Kidney (tissue), 14 donors: ENCODE measurements around the gene PTBP1. TPM values are rescaled to one million over a fixed set of nuclear protein-coding genes. Genes with fewer than 3 reads are reported as not detected.

ENCODE experiments used
- DNase-seq, 5 donors: peaks; one replicate each; pipeline ENCODE4 v3.0.0-alpha.2; 2013 to 2020
- FAIRE-seq: peaks from 2 replicates; lab custom pipeline; 2012; peaks lifted over from hg19 to GRCh38; lab: Jason Lieb, UNC
- H3K27ac ChIP-seq, 2 donors: one replicate each; pipeline ENCODE4 v1.7.0; 2013; ENCODE audit warnings: low read depth in 2 of 2, low read length in 2 of 2, inconsistent platforms in 1 of 2
- H3K27me3 ChIP-seq: one replicate; pipeline ENCODE4 v1.7.1; 2013; ENCODE audit warnings: low read length, inconsistent platforms; ENCODE audit not compliant: control insufficient read depth, insufficient read depth
- H3K36me3 ChIP-seq, 3 donors: one replicate each; pipeline versions ENCODE4 v1.7.0 to v1.7.1; 2013; ENCODE audit warnings: low read length in 3 of 3, control low read depth in 1 of 3, inconsistent platforms in 1 of 3; ENCODE audit not compliant: insufficient read depth in 3 of 3, control insufficient read depth in 2 of 3
- H3K4me1 ChIP-seq, 3 donors: one replicate each; pipeline versions ENCODE4 v1.7.0 to v1.7.1; 2013; ENCODE audit warnings: low read length in 3 of 3, inconsistent platforms in 1 of 3, low read depth in 1 of 3; ENCODE audit not compliant: control insufficient read depth in 2 of 3, insufficient read depth in 2 of 3
- H3K4me3 ChIP-seq, 3 donors: one replicate each; pipeline versions ENCODE4 v1.7.0 to v1.8.1; 2013; ENCODE audit warnings: low read length in 3 of 3, control low read depth in 1 of 3, inconsistent platforms in 1 of 3
- H3K9ac ChIP-seq, 3 donors: one replicate each; pipeline versions ENCODE4 v1.7.0 to v1.7.1; 2013; ENCODE audit warnings: low read length in 3 of 3, control low read depth in 1 of 3, inconsistent platforms in 1 of 3
- H3K9me3 ChIP-seq, 3 donors: one replicate each; pipeline versions ENCODE4 v1.7.0 to v1.7.1; 2013; ENCODE audit warnings: low read length in 3 of 3, control low read depth in 1 of 3, inconsistent platforms in 1 of 3; ENCODE audit not compliant: control insufficient read depth in 2 of 3, insufficient read depth in 1 of 3
- CTCF ChIP-seq: IDR thresholded peaks from 3 replicates; pipeline ENCODE4 v1.5.1; 2012; ENCODE audit warnings: mild to moderate bottlenecking, moderate library complexity, borderline replicate concordance; ENCODE audit not compliant: insufficient read depth; ENCODE audit errors: extremely low read depth
- intact Hi-C: fragments of 100-400 bp; cut with DNase I; formaldehyde crosslinking; loops from one replicate; pipeline ENCODE4 v1.11.1; 2022
- polyA plus RNA-seq: library from polyadenylated mRNA; stranded (reverse); fragments of 350-450 nt; fragmentation: Illumina TruSeq; extraction: RNeasy Lipid Tissue Mini Kit (QIAGEN cat#74804); gene quantifications from one replicate; pipeline ENCODE4 v1.2.3, GENCODE V29; 2014; ENCODE audit warnings: low read depth, low replicate concordance; ENCODE audit not compliant: insufficient read depth
- total RNA-seq: library from RNA; stranded (reverse); fragmentation: NEBNext Ultra II Directional; extraction: Animal tissue kit (Norgen Biotek cat#: 25700); gene quantifications from one replicate; pipeline ENCODE4 v1.2.1, GENCODE V29; 2021
- donor health status: control.
- donor health status: control.
- donor health status: control.
- donor health status: control.
- donor health status: control.
- donor health status: DM: yes; HTN: yes; CAD: no.
- donor health status: Normal renal cell carcinoma (clear cell type).

The PTBP1 gene
- total and polyA plus RNA-seq, 2 donors from 2014 or later: 102 to 339 TPM

GRCh38 chr19:800360-801029 is 3.2 kb downstream of the PTBP1 start:
- Histone ChIP-seq H3K4me1 (peaks cover 0 to 44% (median 25%) of the 10 kb centered on the region in 3 donors), H3K27me3 (no peaks in the 10 kb centered on the region), H3K4me3 (peak overlapping the region in 2 of 3 donors; percentile 39 to 46), H3K9ac (peak overlapping the region in 2 of 3 donors; percentile 22 to 60), H3K36me3 (peaks cover 0 to 18% (median 12%) of the 10 kb centered on the region in 3 donors), H3K27ac (peak overlapping the region in 1 of 2 donors; percentile 41), H3K9me3 (no peaks in the 10 kb centered on the region)
- DNase-seq (peak in 1 of 5 donors; percentile 81), FAIRE-seq (no peak)
- intact Hi-C loops: no loop called here
- no peak for TF ChIP-seq CTCF

GRCh38 chr19:801030-801860 is 4.0 kb downstream of the PTBP1 start:
- peaks cover 0 to 44% (median 25%) of the 10 kb centered on the region in 3 donors for H3K4me1 ChIP-seq

GRCh38 chr19:801861-802497 is 4.7 kb downstream of the PTBP1 start:
- Histone ChIP-seq H3K9ac (peak overlapping the region in 1 of 3 donors; percentile 55), H3K27ac (no peak overlapping the region), H3K27me3 (no peaks in the 10 kb centered on the region), H3K36me3 (peaks cover 0 to 29% (median 16%) of the 10 kb centered on the region in 3 donors), H3K4me1 (peaks cover 0 to 44% (median 25%) of the 10 kb centered on the region in 3 donors), H3K4me3 (peak overlapping the region in 1 of 3 donors; percentile 46), H3K9me3 (no peaks in the 10 kb centered on the region)
- intact Hi-C loops: no loop called here
- DNase-seq: peak in 3 of 5 donors; percentile 54 to 82 (median 60)
- FAIRE-seq: no peak
- no peak for TF ChIP-seq CTCF

More at GRCh38 chr19:801030-801860, 4.0 kb downstream of the PTBP1 start:
- peak overlapping the region in 1 of 3 donors; percentile 46 for H3K4me3 ChIP-seq
- H3K36me3 ChIP-seq: peaks cover 0 to 22% (median 14%) of the 10 kb centered on the region in 3 donors
- intact Hi-C loops: no loop called here
- no peak for TF ChIP-seq CTCF
- peak overlapping the region in 1 of 3 donors; percentile 55 for H3K9ac ChIP-seq
- peak overlapping the region in 1 of 2 donors; percentile 41 for H3K27ac ChIP-seq
- DNase-seq (peak in 4 of 5 donors; percentile 54 to 89 (median 65)), FAIRE-seq (no peak)
- no peaks in the 10 kb centered on the region for H3K27me3 ChIP-seq
- no peaks in the 10 kb centered on the region for H3K9me3 ChIP-seq
